ENCODE measurements around the gene M6PR.
A peak's percentile ranks its signal among the peaks of the same experiment; 100 is the strongest.
"Not testable (repeated sequence)": the region's sequence is repeated elsewhere in the genome, so short reads cannot be mapped to it uniquely, and the experiment has no call there.

M6PR gene

DNA sequence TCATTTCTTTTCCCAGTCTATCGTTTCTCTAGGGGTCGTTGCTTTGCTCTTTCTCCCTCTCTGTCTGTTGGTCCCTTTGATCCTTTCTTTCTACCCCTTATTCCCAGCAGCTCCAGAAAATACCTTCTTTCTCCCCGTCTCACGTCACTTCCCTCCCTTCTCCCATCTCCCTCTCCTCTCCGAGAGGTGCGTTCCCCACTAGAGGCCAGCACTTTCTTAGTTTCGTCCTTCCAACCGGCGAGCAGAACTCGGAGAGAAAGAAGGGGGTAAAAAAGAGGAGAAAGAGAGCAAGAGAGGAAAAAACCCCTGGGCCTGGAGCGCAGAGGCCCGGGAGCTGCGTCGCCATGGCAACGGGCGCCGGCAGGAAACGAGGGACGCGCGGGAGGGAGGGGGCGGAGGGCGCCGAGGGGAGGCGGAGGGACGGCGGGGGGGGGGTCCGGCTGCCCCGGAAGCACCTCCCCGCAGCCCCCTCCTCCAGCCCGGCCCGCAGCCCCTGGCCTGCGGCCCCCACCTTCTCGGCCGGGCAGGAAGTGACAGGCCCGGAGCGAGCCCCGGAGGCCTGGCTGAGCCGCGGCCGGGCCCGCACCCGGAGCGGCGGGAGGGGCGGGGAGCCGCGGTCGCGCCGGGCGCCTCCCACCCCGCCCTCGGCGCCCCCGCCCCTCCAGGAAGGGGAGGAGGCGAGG lies 35.3 kb downstream of the M6PR start, which contains the start of gene PHC1:
Gene PHC1, plus strand, starts transcription at position 477 of the 683 bp plus-strand sequence. CDS start 3,169 bp downstream, outside the sequence.
- DNase-seq (ENCODE audit: low read depth in 2 of 3, low spot score in 1 of 3) = peak; percentile 34 to 70 (median 35)

DNA sequence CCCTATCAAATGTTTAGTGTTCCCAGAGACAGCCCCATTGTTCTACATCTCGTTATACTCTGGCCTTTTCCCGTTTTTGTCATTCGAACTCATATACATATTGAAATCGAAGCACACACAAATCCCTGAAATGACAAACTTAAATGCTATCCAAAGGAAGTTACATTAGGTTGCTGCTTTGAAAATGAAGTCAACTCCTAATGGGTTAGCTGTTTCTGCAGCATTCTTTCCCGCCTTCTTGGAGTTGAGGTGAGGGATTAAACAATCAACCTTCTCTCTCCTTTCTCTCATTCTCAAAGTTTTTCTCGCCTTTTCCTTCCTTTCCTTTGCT lies 35.8 kb downstream of the M6PR start:
- no peak for DNase-seq (ENCODE audit: low read depth in 2 of 3, low spot score in 1 of 3)

DNA sequence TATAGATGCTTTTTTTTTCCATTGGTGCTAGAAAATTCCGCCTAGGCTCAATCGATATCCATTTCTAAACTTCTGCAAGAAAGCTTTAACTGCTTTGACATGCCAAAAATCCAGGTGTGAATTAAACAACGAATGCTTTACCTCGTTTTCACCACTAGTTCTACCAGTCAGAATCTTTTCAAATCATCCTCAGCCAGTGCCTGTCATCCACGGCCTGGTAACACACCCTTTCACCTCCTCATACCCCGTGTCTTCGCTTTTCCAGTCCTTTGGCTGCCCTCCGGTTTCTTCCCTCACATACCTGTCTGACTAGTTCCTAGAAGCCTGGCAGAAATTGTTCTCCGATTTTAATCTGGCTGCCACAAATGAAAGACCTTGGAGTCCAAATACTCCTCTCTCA lies 36.5 kb downstream of the M6PR start:
- DNase-seq (ENCODE audit: low read depth in 2 of 3, low spot score in 1 of 3) = no peak

DNA sequence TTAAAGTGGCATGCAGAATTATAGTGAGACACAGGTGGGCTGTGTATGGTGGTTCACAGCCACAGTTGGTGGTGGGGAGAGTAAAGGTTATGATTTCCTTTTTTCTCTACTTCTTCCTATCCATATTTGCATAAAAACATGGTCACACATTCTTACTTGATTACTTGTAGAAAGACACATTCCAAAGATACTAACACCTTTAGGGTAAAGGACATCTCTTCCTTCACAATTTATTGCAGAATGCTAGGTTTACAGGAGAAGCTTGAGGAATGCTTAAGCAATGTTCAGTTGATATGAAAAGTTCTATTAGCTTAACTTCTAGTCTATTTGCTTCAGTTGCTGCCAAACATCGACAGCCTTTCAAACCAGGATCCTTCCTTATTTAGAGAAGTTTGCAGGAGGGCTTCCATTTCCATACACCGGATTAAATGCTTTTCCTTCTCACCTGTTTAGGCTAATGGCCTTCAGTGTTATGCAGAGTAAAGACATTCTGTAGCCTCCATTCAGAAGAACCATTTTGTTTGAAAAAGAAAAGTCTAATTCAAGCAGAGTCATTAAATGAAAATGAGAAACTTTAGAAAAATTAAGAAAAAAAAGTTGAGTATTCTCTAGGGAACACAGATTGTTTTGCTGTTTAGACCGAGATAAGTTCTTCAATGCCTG lies 37.7 kb downstream of the M6PR start:
- no peak for DNase-seq (ENCODE audit: low read depth in 2 of 3, low spot score in 1 of 3)

DNA sequence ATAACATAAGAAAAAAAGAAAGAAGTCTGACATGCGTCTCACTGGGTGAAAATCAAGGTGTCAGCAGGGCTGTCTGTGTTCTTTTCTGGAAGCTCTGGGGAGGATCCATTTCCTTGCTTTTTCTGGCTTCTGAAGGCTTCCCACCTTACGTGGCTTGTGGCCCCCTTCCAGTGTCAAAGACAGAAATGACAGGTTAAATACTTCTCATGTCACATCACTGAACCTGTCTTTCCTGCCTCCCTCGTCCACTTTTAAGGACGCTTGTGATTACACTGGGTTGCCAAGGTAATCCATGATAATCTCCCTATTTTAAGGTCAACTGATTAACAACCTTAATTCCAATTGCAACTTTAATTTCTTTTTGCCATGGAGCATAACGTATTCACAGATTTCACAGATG lies 39.7 kb downstream of the M6PR start:
- no peak for DNase-seq (ENCODE audit: low read depth in 2 of 3, low spot score in 1 of 3)

DNA sequence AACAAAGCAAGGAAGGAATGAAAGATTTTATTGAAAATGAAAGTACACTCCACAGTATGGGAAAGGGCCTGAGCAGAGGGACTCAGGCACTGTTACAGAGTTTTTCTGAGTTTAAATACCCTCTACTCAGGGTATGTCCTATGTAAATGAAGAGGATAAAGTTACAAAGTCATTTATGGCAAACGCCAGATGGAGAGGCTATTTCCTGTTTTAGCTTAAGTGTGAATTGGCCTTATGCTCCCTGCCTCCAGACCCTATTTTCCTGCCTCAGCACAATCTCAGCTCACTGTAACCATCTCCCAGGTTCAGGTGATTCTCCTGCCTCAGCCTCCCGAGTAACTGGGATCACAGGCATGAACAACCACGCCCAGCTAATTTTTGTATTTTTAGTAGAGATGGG lies 41.9 kb downstream of the M6PR start:
- no peak for DNase-seq (ENCODE audit: low read depth in 2 of 3, low spot score in 1 of 3)

DNA sequence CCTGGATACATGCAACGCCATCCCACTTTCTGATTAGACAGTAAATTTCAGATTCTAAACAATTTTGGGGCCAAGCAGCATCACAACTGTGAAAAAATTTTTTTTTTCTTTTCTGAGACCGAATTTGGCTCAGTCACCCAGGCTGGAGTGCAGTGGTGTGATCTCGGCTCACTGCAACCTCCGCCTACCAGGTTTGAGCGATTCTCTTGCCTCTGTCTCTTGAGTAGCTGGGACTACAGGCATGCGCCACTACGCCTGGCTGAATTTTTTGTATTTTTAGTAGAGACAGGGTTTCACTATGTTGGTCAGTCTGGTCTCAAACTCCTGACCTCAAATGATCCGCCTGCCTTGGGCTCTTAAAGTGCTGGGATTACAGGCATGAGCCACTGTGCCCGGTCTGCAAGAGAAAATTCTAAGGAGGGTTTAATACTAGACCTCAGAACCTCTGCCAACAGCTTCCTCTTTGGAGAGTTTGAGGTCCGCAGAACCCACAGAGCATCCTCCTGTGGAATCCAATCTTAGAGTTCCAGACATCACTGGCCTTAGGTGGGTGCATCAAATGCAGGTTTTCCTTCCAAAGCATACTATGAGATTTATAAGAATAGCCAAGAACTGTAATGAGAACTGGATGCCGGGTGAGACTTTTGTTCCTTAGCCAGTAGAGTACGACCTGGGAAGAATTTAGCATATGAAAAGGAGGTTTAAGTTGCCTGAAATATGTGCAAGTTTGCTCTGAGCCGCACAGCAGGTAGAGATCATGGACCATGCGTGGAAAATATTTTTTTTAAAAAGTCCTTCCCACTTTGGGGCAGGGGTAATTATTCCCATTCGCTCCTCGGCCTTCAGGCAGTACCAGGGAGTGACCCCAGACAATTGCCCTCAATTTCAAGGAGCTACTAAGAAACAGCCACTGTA lies 42.9 kb downstream of the M6PR start:
- DNase-seq (ENCODE audit: low read depth in 2 of 3, low spot score in 1 of 3) = no peak

DNA sequence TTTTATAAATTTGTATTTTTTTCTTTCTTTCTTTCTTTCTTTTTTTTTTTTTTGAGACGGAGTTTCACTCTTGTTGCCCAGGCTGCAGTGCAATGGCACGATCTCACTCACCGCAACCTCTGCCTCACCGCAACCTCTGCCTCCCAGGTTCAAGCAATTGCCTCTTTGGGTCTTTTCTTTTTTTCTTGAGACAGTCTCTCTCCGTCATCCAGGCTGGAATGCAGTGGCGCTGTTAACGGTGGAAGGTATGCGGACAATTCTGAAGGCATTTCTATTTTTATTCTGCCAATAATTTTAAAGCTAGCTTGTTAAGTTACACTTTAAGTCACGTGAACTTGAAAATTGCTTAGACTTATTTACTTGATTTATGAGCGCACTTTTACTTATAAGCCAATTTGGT lies 43.9 kb downstream of the M6PR start:
- no peak for DNase-seq (ENCODE audit: low read depth in 2 of 3, low spot score in 1 of 3)

DNA sequence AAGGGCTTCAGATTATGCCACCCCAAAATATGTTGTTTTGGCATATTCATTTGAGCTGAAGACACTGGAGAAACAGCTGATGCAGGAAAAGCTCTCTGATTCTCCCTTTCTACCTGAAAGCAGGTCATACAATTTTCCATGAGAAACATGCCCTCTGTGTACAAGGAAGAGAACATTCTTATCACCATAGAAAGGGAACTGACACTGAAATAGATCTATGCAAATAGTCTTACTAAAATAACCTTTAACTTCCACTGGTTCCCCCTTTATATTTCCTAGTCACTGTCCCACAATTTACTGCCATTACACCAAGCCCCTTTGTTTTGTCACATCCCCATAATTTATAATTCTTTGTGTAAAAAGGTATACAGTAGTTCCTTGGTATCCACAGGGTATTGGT lies 44.8 kb downstream of the M6PR start:
- no peak for DNase-seq (ENCODE audit: low read depth in 2 of 3, low spot score in 1 of 3)

DNA sequence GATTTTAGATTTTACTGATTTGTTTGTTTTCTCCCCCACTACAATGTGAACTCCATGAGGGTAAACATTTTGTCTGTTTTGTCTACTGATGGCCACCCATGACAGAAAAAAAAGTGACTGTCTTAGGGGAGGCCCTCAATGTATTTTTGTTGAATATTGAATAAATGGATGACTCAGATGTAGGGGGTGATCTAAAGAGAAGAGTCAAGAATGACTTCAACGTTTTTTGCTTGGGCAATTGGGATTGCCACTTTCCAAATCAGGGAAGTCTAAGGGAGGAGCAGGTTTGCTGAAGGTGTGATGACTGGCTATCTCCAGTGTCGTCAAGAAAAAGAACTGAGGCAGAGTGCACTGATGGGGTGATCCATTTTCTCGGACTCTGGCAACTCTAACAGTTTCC lies 45.8 kb downstream of the M6PR start:
- no peak for DNase-seq (ENCODE audit: low read depth in 2 of 3, low spot score in 1 of 3)

DNA sequence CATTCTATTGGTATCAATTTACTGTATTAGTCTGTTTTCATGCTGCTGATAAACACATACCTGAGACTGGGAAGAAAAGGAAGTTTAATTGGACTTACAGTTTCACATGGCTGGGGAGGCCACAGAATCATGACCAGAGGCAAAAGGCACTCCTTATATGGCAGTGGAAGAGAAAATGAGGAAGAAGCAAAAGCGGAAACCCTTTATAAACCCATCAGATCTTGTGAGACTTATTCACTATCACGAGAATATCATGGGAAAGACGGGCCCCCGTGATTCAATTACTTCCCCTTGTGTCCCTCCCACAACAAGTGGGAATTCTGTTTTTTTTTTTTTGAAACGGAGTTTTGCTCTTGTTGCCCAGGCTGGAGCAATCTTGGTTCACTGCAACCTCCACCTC lies 46.7 kb downstream of the M6PR start:
- not testable (repeated sequence) for DNase-seq (ENCODE audit: low read depth in 2 of 3, low spot score in 1 of 3)

DNA sequence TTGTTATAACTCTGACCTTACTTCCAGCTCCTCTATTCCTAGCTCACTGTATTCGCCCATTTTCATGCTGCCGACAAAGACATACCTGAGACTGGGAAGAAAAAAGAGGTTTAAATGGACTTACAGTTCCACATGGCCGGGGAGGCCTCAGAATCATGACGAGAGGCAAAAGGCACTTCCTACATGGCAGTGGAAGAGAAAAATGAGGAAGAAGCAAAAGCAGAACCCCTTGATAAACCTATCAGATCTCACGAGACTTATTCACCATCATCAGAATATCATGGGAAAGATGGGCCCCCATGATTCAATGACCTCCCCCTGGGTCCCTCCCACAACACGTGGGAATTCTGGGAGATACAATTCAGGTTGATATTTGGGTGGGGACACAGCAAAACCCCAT lies 49.6 kb downstream of the M6PR start:
- no peak for DNase-seq (ENCODE audit: low read depth in 2 of 3, low spot score in 1 of 3)

DNA sequence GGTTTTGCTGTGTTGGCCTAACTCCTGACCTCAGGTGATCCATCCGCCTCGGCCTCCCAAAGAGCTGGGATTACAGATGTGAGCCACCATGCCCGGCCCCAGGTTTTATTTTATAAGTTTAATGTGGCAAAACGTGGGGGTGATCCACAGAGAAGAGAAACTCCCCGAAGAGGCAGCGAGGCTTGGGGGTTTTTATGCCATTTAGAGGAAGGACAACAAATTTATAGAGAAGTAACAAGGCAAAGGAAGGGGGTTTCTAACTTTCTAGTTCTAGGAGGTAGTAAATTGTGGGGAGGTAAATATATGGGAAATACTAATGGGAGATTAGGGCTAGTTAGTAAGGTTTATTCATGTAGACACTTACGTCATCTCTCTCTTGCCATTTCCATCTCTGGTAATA lies 52.4 kb downstream of the M6PR start:
- no peak for DNase-seq (ENCODE audit: low read depth in 2 of 3, low spot score in 1 of 3)

DNA sequence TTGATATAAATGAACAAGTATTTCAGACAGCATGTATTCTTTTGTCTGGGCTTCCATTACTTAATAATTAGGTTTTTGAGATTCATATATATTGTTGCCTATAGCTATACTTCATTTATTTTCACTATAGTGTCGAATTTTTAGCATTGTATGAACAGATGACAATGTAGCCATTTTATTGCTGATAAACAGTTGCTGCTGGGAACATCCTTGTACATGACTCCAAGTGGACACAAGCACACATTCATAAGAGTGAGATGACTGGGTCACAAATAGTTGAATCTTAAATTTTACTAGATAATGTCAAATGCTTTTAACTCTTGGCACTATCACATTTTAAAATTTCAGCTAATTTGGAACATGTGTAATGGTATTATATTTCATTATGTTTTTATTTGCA lies 54.5 kb downstream of the M6PR start:
- DNase-seq (ENCODE audit: low read depth in 2 of 3, low spot score in 1 of 3) = no peak

DNA sequence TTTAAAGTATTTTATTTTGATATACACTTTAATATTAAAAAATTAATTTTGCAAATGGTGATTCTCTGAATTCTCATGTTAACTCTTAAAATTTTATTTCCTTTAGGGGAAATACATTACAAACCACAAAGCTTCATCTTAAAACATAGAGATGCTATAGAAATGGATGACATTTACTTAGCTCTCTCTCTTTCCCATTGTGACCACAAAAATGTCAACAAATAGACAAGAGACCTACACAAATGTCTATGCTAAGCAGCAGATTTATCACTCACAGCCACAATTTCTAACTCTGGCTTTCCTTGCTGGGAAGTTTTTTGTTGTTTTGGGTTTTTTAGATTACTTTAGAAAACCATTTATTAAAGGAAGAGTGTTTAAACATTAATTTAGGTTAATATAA lies 55.1 kb downstream of the M6PR start:
- DNase-seq (ENCODE audit: low read depth in 2 of 3, low spot score in 1 of 3) = no peak

DNA sequence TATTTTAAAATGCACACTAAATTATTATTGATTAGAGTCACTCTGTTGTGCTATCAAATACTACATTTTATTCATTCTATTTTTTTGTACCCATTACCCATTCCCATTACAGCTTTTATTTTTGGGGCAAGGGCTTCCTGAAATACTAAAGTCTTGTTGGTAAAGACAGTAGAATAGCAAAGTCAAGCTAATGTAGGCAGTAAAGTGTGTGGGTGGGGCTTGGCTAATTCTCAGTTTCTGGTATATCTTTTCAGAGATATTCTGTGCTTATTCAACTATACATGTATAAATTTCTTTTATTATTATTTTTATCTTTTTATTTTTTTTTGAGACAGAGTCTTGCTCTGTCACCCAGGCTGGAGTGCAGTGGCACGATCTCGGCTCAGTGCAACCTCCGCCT lies 57.5 kb downstream of the M6PR start:
- no peak for DNase-seq (ENCODE audit: low read depth in 2 of 3, low spot score in 1 of 3)

Data from stimulated activated CD4-positive, alpha-beta T cell treated with anti-CD3 and anti-CD28 coated beads, Interleukin-12 subunit alpha, Interleukin-12 subunit beta, amount 100 ng/mL, for 48 hours (primary cell).